GM19372 (cell line): ENCODE data around the gene LDB3.

Source experiments
- ATAC-seq: cut with Tn5 transposase; IDR thresholded peaks from one replicate; pipeline ENCODE4 v1.9.1; 2021; ENCODE audit warnings: mild to moderate bottlenecking, low read depth, moderate library complexity; ENCODE audit not compliant: unreplicated experiment

LDB3 gene

DNA sequence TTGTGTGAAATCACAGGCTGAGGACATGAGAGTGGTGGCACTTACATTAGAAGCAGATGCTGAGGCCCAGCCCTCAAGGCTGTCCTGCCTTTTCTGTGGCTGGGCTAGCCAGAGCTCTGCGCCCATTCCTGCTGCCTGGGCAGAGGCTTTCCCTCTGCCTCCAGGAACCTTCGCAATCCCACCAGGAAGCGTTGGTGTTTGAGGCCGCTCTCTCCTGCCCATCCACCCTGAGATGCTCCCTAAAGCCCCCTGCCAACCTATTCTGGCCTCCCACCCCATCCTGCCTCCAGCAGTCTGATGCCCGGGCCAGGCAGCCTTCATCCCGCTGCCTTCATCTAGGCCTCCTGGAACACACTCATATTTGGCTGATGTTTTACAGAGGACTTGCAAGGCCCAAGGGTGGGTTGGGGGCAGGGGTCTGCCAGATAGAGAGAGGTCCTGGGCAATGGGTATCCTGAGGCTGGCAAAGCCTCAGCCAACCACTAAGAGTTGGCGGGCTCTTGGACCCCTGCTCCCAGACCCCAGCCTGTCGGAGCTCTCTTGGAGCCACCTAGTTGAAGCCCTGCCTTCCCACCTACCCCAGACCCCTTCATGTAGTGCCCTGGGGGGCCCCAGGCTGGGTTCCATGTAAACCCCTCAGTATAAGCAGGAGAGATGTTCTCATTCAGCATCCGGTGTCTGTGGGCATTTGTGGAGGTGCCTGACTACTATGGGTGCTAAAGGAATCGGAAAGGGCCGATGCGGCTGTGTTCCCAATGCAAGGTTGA is 32.7 kb downstream of the LDB3 start:
- no peak for ATAC-seq

DNA sequence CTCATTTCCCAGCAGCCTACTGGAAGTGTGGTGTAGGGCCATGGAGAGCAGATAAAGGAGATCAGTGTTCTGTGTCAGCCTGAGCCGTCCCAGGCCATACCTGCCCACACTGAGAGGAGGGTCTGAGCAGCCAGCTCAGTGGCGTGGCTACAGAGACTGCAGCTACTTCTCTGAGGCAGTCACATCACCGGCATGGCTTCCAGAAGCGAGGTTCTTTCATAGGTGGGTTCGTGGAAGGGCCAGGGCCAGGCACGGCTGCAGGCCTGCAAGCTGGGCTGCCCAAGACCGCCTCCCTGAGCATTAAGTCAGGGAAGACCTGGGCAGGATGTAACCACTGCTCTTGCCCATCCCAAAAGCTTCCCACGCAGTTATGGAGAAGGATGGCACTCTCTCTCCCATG is 34.9 kb downstream of the LDB3 start:
- no peak for ATAC-seq

DNA sequence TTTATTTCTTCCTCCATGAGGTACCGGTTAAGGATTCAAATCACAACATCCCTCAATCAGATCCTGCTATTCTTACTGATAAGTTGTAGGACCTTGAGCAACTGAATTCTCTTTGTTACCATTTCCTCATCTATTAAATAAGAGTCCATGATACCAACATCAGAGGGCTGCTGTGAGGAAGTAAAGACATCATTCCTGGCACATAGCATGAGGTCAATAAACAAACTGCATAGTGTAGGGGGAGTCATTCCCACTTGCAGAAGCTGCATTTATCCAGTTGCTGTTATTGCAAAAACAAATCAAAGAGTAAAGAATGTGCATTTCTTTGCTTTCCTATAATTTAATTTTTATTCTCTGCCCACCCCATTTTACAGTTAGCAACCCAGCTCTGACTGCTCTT is 36.8 kb downstream of the LDB3 start:
- ATAC-seq, result no peak

DNA sequence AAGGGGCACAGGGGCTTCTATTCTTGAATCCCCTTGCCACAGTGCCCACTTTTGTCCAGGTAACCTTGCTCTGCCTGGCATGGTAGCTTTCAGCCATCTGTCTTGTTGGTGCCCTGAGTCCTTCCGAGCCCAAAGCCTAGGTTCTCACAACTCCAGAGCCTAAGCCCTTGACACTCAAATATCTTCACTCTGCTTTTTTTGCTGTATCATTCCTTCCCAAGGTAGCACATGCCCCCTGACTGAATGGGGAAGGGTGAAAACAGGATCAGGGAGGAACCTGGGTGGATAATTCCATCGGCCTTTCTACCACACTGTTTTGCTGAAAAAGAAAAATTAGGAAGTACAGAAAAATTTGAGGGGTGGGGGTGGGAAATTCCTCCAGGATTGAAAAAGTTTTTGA is 37.6 kb downstream of the LDB3 start:
- ATAC-seq, result no peak

DNA sequence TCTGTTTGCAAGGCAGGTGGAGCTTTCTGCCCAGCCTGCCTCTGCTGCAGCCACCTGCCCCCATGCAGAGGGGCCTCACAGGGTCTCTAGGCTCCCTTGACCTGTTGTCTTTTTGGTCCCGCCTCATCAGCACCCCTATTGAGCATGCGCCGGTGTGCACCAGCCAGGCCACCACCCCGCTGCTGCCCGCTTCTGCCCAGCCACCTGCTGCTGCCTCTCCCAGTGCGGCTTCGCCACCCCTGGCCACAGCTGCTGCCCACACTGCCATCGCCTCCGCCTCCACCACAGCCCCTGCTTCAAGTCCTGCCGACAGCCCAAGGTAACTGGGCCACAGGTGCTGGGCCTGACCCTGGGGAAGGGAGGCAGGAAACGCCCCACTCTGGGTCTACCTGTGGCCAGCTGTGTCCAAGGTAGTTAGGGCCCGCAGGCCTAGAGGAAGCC is 38.1 kb downstream of the LDB3 start:
- no peak for ATAC-seq

DNA sequence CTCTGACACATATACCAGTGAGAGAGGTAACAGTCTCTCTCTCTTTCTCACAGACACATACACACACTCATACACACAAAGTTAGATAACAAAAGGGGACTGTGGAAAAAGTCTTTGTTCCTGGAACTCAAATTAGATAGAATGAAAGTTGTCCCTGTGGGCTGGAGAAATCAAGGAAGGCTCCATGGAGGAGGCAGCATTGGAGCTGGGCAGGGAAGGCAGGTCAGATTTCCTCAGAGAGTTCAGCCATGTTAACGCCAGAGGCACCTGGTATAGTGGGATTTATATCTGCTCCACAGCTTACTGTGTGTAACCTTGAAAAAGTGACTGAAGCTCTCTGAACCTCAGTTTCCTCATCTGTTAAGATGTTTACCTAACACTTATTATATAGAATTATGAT is 38.7 kb downstream of the LDB3 start:
- ATAC-seq, result no peak

DNA sequence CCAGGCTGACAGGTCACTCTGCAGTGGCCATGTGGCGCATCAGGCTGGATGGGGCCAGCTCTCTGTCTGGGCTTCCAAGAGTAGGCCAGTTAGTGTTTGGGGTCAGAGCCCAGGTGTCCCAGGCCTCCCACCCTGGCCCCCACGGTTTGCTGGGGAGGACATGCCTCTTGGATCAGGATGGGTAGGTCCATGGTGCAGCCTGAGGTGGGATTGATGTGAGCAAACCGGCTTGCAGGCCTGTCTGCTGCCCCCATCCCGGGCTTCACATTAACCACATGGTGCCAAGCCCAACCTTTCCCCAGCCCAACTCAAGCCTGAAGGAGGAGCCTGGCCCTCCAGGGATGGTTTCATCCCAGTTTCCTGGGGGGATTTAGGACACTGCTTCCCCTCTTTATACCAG is 39.2 kb downstream of the LDB3 start:
- no peak for ATAC-seq

DNA sequence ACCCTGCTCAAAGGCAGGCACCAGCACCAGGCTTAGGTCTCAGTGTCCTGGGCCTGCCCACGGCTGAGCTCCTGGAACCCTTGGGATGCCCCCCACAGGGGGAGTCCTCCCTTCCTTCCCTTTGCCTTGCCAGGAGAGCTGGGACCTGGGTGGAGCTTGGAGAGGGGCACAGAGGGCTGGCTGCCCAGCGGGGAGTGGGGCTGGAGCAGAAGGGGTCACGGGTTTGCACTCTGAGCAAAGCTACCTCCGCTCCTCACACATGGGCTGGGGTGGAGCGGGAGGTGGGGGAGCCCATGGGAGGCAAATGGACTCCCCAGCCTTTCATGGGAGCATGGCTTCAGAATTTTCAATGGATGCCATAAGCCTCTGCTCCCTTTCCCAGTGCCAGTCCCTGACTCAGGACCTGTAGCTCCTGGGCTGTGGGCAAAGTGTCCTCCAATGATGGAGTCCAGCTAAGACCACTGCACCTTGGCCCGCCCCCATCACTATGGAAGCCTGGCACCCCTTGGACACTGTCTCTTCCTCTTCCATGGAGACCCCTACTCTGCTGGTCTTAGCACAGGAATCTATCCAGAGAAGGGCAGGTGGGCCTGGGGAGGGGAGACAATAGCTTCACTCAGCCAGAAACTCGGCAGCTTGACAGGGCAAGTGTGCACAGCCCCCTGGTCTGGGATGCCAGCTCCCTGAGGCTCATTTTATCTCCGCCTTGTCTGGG is 39.9 kb downstream of the LDB3 start:
- no peak for ATAC-seq

DNA sequence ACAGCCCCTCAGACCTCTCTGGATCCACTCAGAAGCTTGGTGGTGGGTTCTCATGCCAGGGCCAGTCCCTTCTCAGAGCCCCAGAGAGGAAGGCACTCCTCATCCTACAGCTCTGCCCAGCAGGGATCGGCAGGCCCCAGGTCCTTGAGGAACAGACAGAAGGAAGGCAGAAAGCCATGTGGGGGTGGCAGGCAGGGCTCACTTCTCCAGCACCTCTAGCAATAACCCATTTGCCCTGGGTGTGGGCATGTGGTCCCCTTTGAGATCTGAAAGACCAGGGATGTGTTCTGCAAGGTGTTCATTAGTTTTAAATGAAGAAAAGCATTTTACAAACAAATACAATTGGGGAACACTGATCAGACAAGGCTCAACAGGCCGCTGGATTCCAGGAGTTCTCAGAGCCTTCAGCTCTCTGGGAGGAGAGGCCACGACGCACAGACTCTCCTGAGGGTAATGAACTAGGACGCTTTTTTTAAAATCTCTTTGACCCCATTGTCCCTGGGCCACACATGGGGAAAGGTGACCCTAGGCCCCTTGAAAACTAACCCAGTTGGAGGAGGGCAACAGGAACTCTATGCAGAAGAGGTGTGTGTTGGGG is 40.6 kb downstream of the LDB3 start:
- no peak for ATAC-seq

DNA sequence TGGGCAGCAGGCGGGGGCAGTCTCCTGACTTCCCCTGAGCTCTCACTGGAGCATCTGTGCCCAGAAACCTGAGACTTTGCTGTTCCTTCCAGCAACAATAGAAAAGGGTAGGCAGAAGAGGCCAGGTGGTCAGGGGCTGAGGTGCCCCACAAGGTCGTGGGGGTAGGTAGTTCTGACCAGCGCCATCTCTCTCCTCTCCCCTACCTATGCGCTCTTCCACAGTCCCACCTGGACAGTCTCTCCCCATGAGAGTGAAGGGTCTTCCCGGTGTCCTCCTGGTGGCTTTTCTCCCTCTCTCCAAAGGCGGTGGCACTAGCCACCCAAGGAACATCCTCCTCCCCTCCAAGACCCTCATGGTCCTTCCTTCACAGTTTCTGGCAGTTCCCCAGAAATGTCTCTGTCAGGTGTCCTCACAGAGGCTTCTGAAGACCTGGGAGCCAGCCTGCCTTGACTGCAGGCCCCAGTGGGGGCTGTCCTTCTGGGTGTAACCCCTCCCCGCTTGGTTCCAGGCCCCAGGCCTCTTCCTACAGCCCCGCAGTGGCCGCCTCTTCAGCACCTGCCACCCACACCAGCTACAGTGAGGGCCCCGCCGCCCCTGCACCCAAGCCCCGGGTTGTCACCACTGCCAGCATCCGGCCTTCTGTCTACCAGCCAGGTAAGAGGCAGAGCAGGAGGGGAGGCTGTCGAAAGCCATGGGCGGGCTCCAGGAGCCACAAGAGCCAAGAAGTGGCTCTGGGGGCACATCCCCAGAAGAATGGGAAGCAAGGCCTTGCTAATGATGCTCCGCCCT is 41.3 kb downstream of the LDB3 start:
- ATAC-seq, result no peak

DNA sequence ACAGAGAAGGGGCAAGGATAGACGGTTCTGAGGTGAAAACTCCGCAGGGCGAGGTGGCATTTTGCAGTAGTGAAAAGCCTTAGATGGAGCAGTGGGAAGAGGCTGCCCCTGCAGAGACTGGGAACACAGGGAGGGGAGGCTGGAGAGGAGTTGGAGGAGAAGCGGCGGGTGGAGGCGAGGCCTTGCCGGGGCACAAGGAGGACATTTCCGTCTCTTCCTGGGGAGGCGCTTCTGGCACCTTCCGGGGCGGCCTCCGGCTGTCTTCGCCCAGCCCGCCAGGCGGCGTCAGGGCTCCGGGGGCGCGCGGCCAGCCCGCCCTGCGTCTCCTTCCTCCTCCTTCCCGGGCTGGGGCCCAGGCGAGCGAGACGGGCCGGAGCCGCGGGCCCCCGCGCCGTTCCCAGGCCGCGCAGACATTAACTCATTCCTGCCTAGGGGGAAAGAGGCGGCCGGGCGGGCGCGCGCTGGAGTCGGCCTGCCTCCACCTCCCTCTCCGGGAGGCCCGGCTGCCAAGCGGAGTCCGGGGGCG is 42.7 kb downstream of the LDB3 start:
- ATAC-seq, result peak; percentile 81

DNA sequence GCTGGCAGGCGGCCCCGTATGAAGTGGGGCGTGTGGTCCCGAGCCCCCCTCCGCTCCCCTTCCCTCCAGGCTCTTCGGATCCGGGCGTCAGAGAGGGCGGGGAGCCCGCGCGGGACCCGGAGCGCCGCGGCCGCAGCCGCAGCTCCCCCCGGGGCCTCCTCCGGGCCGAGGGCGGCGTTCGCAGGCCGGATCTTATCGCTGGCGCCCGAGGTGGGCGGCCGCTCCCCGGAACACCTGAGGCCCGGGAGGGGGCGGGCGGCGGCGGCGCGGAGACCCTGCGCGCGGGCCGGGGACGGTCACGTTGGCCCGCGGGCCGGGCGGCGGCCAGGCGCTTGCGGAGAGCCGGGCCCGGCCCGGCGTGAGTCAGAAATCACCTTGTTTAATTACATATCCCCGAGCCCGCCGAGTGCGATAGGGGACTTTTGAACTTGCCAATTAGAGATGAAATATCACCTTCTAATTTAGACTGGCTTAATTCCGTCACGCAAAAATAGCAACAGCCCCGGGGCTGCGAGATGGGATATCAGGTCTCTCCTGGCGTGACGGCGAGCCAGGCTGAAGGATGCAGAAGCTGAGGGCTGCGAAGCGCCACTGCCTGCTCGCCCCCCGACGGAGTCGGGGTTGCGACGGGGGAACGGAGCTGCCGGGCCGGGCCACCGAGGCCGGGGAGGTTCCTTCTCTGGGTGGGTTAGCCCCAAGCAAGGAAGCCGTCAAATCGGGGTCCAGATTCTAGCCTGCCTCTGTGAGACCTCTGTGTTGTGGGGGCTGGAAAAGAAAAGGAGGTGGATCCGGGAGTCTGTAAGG is 43.4 kb downstream of the LDB3 start:
- peak; percentile 49 for ATAC-seq

DNA sequence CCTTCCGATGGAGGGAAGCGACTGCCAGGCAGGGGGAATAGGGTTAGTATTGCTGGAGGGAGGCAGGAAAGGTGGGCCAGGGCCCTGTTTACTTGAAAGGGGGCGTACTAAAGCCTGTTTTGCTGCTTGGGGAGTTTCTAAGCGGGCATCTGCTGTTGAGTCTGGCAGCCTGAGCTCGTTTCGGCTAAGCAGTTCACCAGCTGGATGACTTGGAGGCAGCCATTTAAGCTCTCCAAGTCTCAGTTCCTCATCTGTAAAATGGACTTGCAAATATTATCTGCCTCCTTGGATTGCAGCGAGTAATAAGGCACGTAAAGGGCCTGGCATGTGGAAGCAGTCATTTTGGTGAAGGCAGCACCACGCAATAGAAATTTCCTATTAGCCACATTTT is 44.0 kb downstream of the LDB3 start:
- peak; percentile 16 for ATAC-seq

DNA sequence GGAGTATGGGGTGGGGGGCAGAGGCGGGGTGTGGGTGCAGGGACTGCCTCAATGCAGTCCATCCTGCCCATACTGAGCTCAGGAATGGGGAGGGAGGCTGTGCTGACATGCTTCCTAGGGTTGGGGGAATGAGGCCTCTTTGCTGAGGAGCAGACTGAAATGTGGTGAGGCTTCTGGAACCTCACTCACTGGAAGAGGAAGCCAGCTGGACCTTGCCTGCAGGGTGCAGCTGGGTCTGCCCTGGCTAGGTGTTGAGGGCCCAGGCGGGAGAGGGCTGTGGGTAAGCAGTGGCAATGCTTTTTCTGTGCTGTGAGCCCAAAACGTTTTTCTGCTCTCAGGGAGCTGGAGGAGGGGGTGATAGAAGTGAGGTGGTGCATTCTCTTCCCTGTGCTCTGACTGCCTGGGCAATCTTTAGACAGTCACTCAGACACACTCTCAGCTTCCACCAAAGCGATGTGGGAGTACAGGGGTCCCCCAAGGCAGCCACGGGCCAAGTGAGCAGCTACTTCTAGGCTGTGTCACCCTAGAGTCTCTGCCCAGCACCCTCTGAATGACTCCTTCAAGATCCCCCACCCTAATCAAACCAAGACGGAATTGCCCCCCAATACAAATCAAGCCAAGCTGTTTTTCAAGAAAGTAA is 47.0 kb downstream of the LDB3 start:
- no peak for ATAC-seq

DNA sequence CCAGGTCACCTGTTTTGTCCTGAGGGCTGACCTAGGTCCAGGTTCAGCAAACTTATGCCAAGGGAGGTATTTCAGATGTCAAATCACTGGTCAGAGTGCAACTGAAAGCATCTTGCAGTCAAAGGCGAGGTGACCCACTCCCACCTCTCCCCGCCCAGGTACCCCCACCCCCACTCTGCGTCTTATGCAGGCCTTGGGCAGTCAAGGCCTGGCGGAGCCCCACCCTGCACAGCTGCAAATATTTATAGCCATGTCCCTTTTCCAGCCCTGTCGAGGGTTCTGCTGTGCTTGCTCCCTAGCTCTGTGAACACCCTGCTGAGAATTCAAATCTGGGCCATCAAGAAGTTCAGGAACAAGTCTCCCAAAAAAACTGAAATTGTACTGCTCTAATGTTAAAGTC is 47.5 kb downstream of the LDB3 start:
- ATAC-seq, result no peak

DNA sequence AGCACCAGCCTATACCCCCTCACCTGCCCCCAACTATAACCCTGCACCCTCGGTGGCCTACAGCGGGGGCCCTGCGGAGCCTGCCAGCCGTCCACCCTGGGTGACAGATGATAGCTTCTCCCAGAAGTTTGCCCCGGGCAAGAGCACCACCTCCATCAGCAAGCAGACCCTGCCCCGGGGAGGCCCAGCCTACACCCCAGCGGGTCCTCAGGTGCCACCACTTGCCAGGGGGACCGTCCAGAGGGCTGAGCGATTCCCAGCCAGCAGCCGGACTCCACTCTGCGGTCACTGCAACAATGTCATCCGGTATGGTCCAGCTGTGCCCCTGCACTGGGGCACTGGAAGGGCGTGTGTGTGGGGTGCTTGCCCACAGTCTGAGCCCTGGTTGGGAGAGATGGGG is 48.2 kb downstream of the LDB3 start:
- ATAC-seq, result no peak

DNA sequence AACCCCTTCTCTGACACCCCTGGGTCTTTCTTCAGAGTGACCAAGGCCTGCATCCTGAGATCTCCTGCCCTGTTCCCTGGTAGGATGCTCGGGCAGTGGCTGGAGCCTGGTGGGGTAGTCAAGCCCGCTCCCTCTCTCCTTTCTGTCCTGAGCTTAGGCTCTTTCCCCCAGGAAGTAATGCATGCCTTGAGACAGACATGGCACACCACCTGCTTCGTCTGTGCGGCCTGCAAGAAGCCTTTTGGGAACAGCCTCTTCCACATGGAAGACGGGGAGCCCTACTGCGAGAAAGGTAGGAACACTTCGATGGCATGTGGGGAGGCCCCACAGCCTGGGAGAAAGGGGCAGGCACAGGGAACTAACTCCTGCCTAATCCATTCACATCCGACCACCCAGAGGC is 50.2 kb downstream of the LDB3 start:
- ATAC-seq, result no peak

DNA sequence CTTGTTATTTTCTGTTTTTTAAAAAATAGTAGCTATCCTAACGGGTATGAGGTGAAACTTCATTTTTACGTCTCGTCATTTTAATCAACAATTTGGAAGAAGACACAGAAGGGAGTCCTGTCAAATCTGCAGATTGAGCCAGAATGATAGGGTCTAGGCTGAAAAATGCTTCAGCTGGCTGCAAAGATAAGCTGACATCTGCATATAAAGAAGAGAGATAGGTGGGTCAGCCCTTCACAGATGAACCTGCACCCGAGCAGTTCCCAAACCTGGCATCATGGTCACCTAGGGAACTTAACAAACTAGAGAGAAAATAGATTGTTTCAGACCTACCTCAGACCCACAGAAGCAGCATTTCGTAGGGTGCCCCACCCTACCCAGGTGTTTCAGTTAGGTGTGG is 52.9 kb downstream of the LDB3 start:
- no peak for ATAC-seq

DNA sequence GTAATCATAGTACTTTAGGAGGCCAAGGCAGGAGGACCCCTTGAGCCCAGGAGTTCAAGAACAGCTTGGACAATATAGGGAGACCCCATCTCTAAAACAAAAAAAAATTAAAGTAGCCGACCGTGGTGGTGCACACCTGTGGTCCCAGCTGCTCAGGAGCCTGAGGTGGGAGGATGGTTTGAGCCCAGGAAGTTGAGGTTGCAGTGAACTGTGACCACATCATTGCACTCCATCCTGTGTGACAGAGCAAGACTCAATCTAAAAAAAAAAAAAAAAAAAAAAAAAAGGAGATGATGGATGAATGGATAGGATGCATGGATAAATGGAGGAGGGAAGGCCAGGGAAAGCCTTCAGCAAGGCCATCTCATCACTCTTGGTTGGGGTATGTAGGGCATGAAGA is 54.7 kb downstream of the LDB3 start:
- no peak for ATAC-seq

DNA sequence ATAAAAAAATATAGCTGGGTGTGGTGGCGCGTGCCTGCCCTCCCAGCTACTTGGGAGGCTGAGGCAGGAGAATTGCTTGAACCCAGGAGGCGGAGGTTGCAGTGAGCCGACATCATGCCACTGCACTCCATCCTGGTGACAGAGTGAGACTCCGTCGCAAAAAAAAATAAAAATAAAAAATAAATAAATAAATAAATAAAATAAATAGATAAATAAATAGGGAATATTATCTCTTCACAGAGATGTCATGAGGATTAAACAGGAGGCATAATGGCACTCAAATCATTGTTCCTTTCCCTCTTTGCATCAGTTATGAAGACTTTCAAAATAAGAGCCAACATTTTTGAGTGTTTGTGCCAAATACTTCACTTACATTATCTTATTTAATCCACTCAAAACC is 56.1 kb downstream of the LDB3 start:
- no peak for ATAC-seq
